Measurements from ENCODE around the gene IVNS1ABP.

GRCh38 chr1:185288435-185288834, 28.6 kb downstream of the IVNS1ABP start:
- TF ChIP-seq CTCF (conservative IDR thresholded peaks at IDR 0.05): no peak
- TF ChIP-seq ZFX (IDR thresholded peaks at IDR 0.05): no peak

Measured in C4-2B (cell line).